ENCODE measurements around the gene WNT3A.
"Not testable (repeated sequence)": the region's sequence is repeated elsewhere in the genome, so short reads cannot be mapped to it uniquely, and the experiment has no call there.

Gene WNT3A, protein sequence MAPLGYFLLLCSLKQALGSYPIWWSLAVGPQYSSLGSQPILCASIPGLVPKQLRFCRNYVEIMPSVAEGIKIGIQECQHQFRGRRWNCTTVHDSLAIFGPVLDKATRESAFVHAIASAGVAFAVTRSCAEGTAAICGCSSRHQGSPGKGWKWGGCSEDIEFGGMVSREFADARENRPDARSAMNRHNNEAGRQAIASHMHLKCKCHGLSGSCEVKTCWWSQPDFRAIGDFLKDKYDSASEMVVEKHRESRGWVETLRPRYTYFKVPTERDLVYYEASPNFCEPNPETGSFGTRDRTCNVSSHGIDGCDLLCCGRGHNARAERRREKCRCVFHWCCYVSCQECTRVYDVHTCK

GRCh38 chr1:228006786-228007048 lies at the start of gene WNT3A:
TSS of gene WNT3A (plus strand) at chr1:228006998. CDS start at chr1:228007129, 131 bp downstream.
- no peak for DNase-seq

DNA sequence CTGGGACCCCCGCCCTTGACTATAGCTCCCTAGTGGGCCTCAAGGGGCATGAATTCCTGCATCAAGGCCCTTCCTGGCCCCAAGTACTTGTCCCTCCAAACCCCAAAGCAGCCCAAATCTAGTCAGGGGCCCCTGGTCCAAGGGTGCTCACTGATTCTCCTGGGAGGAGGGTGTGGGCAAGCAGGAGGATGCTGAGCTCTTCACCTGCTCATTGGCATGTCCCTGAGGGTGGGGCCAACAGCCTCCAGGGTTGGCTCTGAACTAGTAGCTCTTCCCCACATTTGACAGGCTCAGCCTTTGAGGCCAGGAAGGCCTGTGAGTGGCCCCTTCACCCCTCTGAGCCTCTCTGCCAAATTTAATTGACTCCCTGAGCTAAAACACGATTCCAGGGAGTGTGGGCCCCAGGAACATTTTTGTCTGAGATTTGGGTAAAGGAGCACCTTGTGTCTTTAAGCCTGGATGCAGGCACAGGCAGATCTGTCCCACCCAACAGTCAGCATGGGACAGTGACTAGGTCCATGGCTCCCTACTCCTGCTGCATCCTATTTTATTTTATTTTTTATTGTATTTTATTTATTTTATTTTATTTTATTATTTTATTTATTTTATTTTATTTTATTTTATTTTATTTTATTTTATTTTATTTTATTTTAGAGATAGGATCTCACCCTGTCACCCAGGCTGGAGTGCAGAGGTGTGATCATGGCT lies 48.0 kb upstream of the WNT3A start:
- DNase-seq, result no peak

DNA sequence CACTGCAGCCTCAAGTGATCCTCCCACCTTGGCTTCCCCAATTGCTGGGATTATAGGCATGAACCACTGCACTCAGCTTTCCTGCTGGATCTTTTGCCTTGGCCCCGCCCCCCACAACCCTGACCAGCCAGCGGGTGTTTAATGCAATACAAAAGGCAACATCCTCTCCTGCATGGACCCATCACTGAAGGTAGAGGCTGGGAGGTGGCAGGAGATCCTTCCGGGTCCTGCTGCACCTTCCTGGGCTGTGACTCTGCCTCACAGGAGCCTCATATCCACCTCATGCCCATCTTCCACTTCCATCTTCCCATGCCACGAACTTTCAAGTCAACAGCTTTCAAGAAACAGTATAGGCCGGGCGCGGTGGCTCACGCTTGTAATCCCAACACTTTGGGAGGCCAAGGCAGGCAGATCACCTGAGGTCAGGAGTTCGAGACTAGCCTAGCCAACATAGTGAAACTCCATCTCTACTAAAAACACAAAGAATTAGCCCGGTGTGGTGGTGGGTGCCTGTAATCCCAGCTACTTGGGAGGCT lies 47.4 kb upstream of the WNT3A start:
- DNase-seq, result no peak

- no peak for DNase-seq
Measured at GRCh38 chr1:227961651-227962466, 44.9 kb upstream of the WNT3A start.

- not testable (repeated sequence) for DNase-seq
Measured at GRCh38 chr1:227966733-227967132, 40.1 kb upstream of the WNT3A start.

GRCh38 chr1:227967815-227968214 lies 39.0 kb upstream of the WNT3A start:
- DNase-seq, result not testable (repeated sequence)

DNA sequence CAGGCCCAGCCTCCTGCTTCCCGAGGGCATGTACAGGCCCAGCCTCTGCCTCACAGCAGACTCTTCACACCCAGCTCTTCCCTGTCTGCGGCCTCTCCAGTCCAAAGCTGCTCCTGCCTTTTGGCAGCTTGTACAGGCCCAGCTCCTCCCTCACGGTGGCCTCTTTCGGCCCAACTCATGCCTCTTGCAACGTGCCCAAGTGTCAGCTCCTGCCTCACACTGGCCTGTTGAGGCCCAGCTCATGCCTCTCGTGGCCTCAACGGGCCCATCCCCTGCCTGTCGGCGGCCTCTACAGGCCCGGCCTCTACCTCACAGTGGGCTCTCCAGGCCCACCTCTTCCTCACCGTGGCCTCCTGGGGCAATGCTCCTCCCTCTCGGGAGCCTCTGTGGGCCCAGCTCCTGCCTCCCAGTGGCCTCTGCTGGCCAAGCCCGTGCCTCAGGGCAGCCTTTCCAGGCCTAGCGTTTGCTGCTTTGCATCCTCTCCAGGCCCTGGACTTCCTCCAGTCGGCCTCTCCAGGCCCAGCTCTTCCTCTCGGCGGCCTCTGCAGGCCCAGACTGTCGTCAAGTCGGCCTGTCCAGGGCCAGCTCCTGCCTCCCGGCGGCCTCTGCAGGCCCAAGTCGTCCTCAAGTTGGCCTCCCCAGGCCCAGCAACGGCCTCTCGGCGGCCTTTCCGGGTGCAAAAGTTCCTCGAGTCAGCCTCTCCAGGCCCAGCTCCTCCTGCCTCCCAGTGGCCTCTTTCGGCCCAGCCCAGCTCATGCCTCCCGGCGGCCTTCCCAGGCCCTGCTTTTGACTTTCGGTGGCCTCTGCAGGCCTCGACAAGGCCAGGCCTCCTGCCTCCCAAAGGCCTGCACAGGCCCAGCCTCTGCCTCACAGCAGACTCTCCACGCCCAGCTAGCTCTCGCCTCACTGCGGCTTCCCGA lies 36.5 kb upstream of the WNT3A start:
- DNase-seq, result not testable (repeated sequence)

DNA sequence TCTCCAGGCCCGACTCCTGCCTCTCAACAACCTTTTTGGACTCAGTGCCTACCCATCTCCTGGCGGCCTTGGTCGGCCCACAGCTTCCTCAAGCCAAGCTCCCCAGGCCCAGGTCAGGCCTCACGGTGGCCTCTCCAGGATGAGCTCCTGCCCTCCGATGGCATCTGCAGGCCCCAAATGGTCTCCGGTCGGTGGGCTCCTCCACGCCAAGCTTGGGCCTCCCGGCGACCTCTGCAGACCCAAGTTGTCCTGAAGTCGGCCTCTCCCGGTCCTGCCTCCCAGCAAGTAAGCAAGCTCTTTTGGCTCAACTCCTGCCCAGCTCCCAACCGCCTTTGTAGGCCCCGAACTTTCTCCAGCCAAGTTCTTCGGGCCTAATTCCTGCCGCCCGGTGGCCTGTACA lies 35.6 kb upstream of the WNT3A start:
- DNase-seq, result not testable (repeated sequence)

DNA sequence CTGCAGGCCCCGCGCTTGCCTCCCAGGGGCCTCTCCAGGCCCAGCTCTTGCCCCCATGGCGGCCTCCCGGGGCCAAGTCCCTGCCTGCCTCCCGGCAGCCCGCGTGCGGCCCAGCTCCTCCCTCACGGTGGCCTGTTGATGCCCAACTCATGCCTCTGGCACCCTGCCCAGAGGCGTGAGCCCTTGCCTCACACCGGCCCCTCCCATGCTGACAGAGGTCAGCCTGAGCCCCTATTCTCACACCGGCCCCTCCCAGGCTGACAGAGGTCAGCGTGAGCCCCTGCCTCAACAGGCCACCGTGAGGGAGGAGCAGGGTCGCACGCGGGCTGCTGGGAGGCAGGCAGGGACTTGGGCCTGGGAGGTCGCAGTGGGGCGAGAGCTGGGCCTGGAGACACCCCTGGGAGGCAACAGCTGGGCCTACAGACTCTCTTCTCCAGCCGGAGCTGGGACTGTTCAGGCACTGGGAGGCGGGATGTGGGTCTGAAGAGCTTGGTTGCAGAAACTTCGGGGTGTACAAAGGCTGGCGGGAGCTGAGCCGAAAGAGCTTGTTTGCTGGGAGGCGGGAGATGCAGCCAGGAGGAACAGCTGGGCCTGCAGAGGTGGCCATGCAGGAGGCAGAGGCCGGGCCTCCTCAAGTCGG lies 35.0 kb upstream of the WNT3A start:
- DNase-seq, result not testable (repeated sequence)

- DNase-seq, result not testable (repeated sequence)
Measured at GRCh38 chr1:227972283-227972679, 34.5 kb upstream of the WNT3A start.

DNA sequence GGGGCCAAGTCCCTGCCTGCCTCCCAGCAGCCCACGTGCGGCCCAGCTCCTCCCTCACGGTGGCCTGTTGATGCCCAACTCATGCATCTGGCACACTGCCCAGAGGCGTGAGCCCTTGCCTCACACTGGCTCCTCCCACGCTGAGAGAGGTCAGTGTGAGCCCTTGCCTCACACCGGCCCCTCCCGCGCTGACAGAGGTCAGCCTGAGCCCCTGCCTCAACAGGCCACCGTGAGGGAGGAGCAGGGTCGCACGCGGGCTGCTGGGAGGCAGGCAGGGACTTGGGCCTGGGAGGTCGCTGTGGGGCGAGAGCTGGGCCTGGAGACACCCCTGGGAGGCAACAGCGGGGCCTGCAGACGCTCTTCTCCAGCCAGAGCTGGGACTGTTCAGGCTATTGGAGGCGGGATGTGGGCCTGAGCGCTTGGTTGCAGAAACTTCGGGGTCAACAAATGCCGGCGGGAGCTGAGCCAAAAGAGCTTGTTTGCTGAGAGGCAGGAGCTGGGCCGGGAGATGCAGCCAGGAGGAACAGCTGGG lies 33.9 kb upstream of the WNT3A start:
- not testable (repeated sequence) for DNase-seq

DNA sequence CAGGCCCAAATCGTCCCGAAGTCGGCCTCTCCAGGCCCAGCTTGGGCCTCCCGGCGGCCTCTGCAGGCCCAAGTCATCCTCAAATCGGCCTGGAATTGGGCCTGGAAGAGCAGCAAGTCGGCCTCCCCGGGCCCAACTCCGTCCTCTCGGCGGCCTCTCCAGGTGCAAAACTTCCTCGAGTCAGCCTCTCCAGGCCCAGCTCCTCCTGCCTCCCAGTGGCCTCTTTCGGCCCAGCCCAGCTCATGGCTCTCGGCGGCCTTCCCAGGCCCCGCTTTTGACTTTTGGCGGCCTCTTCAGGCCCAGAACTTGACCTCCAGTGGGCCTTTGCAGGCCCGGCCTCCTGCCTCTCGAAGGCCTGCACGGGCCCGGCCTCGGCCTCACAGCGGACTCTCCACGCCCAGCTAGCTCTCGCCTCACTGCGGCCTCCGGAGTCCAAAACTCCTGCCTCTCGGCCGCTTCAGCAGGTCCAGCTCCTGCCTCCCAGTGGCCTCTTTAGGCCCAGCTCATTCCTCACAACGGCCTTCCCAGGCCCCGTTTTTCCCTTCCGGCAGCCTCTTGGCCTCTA lies 33.0 kb upstream of the WNT3A start:
- DNase-seq, result not testable (repeated sequence)

DNA sequence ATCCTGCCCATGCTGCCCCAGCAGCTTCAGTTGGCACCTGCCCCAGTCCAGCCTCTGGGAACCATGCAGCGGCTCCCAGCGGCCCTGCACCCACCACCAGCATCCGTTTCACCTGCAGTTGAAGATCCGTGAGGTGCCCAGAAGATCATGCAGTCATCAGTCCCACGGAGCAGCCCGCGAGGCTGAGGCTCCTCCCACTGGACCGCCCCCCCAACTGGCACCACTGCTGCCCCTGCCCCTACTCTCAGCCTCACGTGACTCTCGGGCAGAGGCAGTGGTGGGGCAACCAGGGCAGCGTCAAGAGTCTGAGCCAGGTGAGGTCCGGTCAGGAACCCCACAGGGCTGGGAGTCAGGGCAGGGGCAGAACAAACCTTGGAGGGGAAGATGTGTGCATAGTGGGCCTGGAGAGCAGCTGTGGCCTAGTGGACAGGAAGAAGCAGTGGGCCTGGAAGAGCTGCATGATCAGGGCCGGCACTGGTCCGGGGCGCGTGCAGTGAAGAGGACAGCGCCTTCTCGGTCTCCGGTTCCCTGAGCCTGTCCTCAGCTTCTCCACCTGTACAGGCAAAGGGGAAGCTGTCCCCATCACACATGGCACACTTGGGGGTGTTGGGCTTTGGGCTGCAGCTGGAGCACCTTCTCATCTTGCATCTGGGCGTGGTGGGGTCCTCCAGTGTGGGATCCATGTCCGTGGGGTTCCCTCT lies 31.1 kb upstream of the WNT3A start:
- not testable (repeated sequence) for DNase-seq

DNA sequence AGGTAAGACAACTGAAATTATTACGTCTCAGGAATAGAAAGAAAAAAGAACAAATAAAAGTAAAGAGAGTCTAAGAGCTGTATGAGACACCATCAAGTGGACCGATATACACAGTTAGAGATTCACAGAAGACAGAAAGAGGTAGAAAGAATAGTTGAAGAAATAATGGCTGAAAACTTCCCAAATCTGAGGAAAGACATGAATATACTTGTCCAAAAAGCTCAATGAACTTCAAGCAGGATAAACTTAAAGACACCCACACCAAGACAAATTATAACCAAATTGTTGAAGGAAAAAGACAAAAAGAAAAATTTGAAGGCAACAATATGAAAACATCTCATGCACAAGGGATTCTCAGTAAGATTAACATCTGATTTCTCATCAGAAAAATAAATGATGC lies 19.6 kb upstream of the WNT3A start:
- no peak for DNase-seq

GRCh38 chr1:227994632-227995300 lies 12.0 kb upstream of the WNT3A start:
- no peak for DNase-seq

DNA sequence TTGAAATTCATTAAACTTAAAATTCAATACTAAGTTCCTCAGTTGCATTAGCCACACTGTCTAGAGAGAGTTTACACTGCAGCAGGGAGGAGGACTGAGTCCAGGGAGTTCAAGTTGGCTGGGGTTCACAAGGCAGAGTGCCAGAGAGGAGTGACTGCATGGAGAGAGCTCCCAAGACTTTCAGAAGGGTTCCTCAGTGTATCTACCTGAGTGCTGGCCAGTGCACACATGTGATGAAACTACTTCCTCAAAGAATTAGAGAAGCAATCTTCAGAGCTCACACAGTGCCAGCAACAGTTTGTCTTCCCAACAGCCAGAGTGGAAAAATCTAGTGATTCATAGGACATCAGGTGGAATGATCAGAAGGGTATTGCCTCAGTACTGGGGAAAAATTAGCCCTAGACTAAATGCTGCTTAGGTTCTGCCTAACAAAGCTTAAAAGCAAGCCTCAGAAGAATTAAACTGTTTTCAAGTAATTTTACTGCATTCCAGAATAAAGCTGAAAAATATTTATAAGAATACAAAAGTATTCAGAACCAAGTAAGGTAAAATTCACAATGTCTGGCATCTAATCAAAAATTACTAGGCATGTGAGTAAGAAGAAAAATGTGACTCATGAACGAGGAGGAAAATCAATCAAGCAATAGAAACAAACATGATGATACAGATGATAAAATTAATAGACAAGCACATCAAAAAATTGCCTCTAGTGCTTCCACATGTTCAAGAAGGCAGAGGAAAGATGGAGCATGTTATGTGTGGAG lies 10.4 kb upstream of the WNT3A start:
- no peak for DNase-seq

GRCh38 chr1:227998374-227999055 lies 8.3 kb upstream of the WNT3A start:
- DNase-seq, result no peak

Measured in NCI-H526 (cell line).